ENCODE data around the gene DRG2.

The DRG2 gene

GRCh38 chr17:18115517-18115916 lies 27.8 kb downstream of the DRG2 start:
- TF ChIP-seq MAX (IDR thresholded peaks at IDR 0.05) (no peak), CREB1 (IDR thresholded peaks at IDR 0.05; ENCODE audit: low read depth) (no peak), ZBTB7A (IDR thresholded peaks at IDR 0.05; ENCODE audit: low read depth) (no peak), TAF1 (IDR thresholded peaks at IDR 0.05; ENCODE audit: low read depth) (no peak), FOXM1 (IDR thresholded peaks at IDR 0.05; ENCODE audit: borderline replicate concordance, low read depth) (no peak), USF1 (IDR thresholded peaks at IDR 0.05) (no peak), CEBPB (IDR thresholded peaks at IDR 0.05) (no peak), NFIC (IDR thresholded peaks at IDR 0.05) (no peak), YY1 (IDR thresholded peaks at IDR 0.05; ENCODE audit: low read depth) (no peak), REST (IDR thresholded peaks at IDR 0.05; ENCODE audit: low read depth) (no peak), TEAD4 (IDR thresholded peaks at IDR 0.05) (no peak), TCF12 (IDR thresholded peaks at IDR 0.05; ENCODE audit: low read depth) (no peak), EP300 (IDR thresholded peaks at IDR 0.05; ENCODE audit: borderline replicate concordance) (no peak), EGR1 (IDR thresholded peaks at IDR 0.05) (no peak), RAD21 (IDR thresholded peaks at IDR 0.05; ENCODE audit: low read depth) (no peak)

GRCh38 chr17:18116078-18116477 lies 28.3 kb downstream of the DRG2 start:
- TF ChIP-seq EGR1 (IDR thresholded peaks at IDR 0.05) (no peak), YY1 (IDR thresholded peaks at IDR 0.05; ENCODE audit: low read depth) (no peak), TAF1 (IDR thresholded peaks at IDR 0.05; ENCODE audit: low read depth) (no peak), USF1 (IDR thresholded peaks at IDR 0.05) (no peak), RAD21 (IDR thresholded peaks at IDR 0.05; ENCODE audit: low read depth) (no peak), TEAD4 (IDR thresholded peaks at IDR 0.05) (no peak), CREB1 (IDR thresholded peaks at IDR 0.05; ENCODE audit: low read depth) (no peak), EP300 (IDR thresholded peaks at IDR 0.05; ENCODE audit: borderline replicate concordance) (no peak), REST (IDR thresholded peaks at IDR 0.05; ENCODE audit: low read depth) (no peak), NFIC (IDR thresholded peaks at IDR 0.05) (no peak)

GRCh38 chr17:18117533-18117932 lies 29.8 kb downstream of the DRG2 start:
- no peak for TF ChIP-seq EP300 (IDR thresholded peaks at IDR 0.05; ENCODE audit: borderline replicate concordance)
- TF ChIP-seq ZBTB7A (IDR thresholded peaks at IDR 0.05; ENCODE audit: low read depth), result no peak

GRCh38 chr17:18117982-18118975 lies 30.5 kb downstream of the DRG2 start:
- no peak for TF ChIP-seq TAF1 (IDR thresholded peaks at IDR 0.05; ENCODE audit: low read depth)
- TF ChIP-seq MAX (IDR thresholded peaks at IDR 0.05), result no peak
- no peak for TF ChIP-seq TEAD4 (IDR thresholded peaks at IDR 0.05)

GRCh38 chr17:18119166-18119745 lies 31.5 kb downstream of the DRG2 start:
- TF ChIP-seq YY1 (IDR thresholded peaks at IDR 0.05; ENCODE audit: low read depth) (no peak), TCF12 (IDR thresholded peaks at IDR 0.05; ENCODE audit: low read depth) (no peak), ZBTB7A (IDR thresholded peaks at IDR 0.05; ENCODE audit: low read depth) (no peak), TEAD4 (IDR thresholded peaks at IDR 0.05) (no peak), REST (IDR thresholded peaks at IDR 0.05; ENCODE audit: low read depth) (no peak), MAX (IDR thresholded peaks at IDR 0.05) (no peak), EGR1 (IDR thresholded peaks at IDR 0.05) (no peak), NFIC (IDR thresholded peaks at IDR 0.05) (no peak), CREB1 (IDR thresholded peaks at IDR 0.05; ENCODE audit: low read depth) (no peak), TAF1 (IDR thresholded peaks at IDR 0.05; ENCODE audit: low read depth) (no peak), CEBPB (IDR thresholded peaks at IDR 0.05) (no peak), RAD21 (IDR thresholded peaks at IDR 0.05; ENCODE audit: low read depth) (no peak), EP300 (IDR thresholded peaks at IDR 0.05; ENCODE audit: borderline replicate concordance) (no peak), FOXM1 (IDR thresholded peaks at IDR 0.05; ENCODE audit: borderline replicate concordance, low read depth) (no peak), USF1 (IDR thresholded peaks at IDR 0.05) (no peak)
